HG02798 (cell line): ENCODE data around the gene GALP.
"Not testable (repeated sequence)": the region's sequence is repeated elsewhere in the genome, so short reads cannot be mapped to it uniquely, and the experiment has no call there.

Source experiments
- ATAC-seq: cut with Tn5 transposase; IDR thresholded peaks from one replicate; pipeline ENCODE4 v1.9.1; 2021; ENCODE audit warnings: mild to moderate bottlenecking; ENCODE audit not compliant: unreplicated experiment, poor library complexity

Gene GALP

DNA sequence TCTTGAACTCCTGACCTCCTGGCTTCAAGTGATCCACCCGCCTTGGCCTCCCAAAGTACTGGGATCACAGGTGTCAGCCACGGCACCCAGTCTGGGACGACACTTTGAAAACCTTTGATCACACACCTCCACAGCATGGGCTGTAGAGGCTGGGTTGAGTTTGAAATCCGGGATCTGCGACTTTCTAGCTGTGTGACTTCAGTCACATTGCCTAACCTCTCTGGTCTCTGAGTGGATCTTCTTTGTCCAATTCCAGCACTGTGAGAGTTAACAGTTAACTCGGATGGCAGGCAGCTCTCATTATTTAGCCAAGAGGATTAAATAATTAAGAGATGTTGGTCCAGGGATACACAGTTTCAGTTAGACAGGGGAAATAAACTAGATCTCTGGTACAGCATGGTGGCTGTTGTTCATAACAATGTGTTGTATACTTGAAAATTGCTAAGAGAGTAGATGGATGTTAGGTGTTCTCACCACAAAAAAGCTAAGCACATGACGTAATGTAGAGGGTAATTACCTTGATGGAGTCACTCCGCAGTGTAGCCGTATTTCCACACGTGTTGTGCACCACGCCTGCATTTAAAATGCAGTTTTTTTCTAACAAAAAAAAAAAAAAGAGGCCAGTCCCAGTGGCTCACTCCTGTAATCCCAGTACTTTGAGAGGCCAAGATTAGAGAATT lies 1.9 kb downstream of the GALP start:
- ATAC-seq = no peak

DNA sequence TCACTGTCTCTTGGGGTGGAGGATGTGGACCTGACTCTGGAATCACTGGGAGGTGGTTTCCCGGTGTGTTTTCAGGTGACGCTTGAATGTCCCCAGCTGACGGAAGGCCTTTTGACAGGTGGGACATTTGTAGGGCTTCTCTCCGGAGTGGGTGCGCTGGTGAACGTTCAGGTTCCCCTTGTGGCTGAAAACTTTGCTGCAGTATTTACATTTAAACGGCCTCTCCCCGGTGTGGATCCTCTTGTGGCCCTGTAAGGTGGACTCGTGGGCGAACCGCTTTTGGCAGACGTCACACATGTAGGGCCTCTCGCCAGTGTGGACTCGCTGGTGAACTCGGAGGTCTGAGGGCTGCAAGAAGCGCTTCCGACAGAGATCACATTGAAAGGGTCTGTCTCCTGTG lies 14.0 kb downstream of the GALP start:
- ATAC-seq = no peak

DNA sequence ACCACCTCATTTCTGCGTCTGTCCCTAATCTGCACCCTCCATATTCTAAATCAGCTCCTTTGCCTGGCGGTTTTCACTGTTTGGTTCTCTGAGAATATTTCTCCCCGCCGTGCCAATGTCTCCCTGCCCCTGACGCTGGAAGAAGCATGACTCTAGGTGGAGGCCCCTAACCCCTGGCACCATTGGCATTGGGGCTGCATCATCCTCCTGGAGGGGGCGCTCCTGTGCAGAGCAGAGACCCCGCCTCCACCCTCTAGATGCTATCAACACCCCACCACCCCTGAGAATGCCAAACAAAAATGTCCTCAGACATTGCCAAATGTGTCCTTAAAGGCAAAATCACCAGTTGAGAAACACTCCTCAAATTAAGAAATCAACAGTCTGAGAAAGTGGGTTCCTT lies 15.3 kb downstream of the GALP start:
- ATAC-seq = no peak

- ATAC-seq = no peak
Measured at GRCh38 chr19:56191711-56192110, 15.9 kb downstream of the GALP start.

DNA sequence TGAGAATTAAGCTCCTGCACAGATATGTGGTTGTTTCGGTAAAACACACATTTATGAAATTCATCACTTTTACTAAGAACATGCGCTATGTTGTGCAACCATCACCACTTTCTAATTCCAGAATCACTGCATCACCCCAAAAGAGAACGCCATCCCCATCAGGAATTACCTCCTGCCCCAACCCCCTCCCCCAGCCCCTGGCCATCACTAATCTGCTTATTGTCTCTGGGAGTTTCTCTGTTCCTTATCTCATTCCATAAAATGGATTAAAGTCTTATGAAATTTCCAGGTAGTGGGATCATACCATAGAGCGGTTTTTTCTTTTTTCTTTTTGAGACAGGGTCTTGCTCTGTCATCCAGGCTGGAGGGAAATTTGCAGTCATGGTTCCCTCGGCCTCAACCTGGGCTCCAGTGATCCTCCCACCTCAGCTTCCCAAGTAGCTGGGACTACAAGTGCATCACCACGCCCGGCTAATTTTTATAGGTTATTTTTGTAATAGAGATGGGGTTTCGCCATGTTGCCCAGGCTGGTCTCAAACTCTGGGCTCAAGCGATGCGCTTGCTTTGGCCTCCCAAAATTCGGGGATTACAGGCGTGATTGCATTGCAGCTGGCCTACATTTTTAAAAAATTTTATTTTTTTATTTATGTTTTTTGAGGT lies 18.3 kb downstream of the GALP start:
- ATAC-seq = no peak

DNA sequence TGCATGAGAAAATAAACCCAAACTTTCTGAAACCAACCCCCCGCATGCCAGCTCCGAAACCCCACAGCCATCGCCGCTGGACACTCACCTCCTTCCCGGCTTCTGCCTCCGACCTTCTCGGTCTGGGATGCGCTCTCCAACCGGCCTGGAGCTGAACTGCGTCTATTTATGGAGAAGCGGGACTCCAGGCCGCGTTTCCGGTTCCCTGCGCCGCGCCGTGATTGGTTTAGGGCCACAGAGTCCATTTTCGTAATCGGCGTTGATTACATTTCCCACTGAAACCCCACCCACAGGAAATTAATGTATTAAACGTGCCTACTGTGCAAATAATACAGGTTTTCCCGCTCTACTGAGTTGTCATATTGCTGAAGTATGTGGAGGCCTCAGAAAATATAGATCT lies 21.8 kb downstream of the GALP start, which contains the start of gene ZSCAN5B:
ZSCAN5B (minus strand) TSS at position 138 of the 400 bp plus-strand sequence. CDS start 4,731 bp downstream, outside the sequence.
- ATAC-seq = not testable (repeated sequence)

DNA sequence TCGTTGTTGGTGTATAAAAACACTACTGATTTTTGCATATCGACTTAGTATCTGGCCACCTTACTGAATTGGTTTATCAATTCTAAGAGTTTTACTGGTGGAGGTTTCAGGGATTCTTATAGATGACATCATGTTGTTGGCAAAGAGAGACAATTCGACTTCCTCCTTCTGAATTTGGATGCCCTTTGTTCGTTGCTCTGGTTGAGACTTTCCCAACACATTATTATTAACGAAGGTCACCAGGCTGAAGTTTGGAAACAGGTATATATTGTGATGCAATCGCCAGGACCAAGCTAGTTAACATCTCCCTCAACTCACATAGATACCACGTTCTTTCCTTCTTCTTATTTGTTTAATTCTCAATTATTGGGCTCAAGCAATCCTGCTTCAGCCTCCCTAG lies 23.9 kb downstream of the GALP start:
- no peak for ATAC-seq

- ATAC-seq = no peak
Measured at GRCh38 chr19:56201973-56202372, 26.2 kb downstream of the GALP start, which contains the start of gene ZSCAN5C. TSS of gene ZSCAN5C (plus strand) at chr19:56202273. CDS start at chr19:56205914, 3,641 bp downstream.

DNA sequence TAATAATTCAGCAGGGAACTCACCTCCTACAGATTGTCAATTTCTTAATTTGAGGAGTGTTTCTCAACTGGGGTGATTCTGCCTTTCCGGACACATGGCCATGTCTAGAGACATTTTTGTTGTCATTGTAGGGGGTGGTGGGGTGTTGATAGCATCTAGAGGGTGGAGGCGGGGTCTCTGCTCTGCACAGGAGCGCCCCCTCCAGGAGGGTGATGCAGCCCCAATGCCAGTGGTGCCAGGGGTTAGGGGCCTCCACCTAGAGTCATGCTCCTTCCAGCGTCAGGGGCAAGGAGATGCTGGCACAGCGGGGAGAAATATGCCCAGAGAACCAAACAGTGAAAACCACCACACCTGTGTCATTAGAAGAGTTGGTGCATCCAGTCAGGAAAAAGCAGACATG lies 31.8 kb downstream of the GALP start:
- ATAC-seq = not testable (repeated sequence)

DNA sequence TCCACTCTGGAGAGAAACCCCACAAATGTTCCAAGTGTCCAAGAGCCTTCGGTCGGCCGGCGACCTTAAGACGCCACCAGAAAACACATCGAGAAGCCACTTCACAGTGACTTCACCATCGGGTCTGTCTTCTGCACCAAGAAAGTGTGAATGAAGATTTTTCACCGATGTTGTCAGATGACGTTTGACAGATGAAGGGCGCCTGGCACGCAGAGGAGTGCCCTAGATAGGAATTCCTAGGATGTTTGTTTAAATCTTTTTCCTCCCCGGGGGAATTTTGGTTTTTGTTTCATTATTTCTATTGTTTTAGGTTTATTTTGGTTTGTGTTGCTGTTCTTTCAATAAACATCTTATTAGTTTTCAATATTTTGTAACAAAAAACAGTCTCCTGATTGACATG lies 33.3 kb downstream of the GALP start:
- no peak for ATAC-seq

DNA sequence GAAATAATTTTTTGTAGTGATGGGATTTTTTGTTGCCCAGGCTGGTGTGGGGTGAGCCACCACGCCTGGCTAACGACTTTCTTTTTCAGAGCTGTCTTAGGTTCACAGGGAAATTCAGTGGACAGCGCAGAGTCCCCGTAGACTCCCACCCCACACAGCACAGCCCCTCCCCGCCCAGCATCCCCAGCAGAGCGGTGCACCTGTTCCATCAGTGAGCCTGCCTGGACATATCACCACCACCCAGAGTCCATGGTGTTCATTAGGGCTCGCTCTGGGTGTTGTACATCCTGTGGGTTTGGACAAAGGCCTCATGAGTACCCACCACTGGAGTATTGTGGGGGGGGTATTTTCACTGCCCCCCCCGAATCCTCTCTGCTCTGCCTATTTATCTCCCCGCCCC lies 34.2 kb downstream of the GALP start:
- ATAC-seq = not testable (repeated sequence)

DNA sequence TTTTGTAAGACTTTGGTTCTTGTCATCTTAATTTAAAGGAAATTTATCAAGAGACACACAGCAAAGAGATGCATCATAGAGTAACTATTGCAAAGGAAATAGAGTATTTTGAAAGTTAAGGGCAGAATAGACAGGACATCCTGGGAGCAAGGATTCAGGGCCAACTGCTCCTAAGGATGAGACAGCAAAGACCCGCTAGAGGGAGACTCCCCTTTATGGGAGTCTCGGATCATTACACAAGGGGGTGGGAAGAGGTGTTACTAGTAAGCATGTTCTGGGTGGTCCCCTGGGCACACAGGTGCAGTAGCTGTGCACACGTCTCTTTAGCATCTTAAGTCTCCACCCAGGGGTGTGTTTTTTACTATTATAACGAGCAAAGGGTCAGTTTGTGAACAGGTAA lies 35.9 kb downstream of the GALP start:
- ATAC-seq = no peak

DNA sequence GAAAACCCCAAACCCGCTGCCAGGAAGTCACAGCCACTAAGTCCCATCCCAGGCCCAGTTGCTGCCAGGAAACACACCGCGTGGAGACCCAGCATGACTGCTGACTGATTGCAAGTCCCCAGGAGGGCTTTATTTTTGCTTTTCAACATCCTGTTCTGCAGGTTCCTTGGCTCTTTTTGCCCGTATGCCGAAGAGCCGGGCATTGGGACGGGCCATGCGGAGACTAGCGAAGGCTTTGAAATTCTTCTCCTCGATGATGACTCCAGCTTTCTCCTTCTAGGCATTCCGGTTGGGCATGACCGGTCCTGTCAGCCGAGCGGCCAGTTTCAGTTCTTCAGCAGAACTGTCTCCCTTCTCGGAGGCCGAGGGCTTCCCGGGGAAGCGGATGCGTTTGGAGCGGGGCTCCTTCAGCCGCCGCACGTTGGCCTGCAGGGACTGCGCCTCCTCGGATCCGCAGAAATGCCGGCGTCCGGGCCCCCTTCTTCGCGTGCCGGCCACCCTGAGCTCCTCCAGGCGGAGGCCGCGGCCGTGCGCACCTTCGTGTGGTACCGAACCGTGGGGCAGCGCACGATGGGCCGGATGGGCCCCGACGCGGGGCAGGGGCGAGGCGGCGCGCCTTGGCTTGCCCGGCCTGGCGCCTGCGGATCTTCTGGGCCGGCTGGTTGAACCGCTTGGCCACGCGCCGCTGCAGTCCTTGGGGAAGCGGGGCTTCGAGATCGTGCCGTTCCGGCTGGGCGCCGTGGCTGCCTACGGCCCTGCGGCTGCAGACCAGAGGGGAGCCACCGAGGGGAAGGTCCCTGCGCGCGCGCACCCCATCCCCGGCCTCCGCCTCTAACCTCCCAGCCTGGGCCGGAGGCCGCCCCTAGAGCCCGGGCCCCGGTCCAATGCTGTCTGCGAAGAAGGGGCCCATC lies 41.5 kb downstream of the GALP start:
- ATAC-seq = no peak

GRCh38 chr19:56218961-56219360 lies 43.2 kb downstream of the GALP start:
- ATAC-seq = no peak

DNA sequence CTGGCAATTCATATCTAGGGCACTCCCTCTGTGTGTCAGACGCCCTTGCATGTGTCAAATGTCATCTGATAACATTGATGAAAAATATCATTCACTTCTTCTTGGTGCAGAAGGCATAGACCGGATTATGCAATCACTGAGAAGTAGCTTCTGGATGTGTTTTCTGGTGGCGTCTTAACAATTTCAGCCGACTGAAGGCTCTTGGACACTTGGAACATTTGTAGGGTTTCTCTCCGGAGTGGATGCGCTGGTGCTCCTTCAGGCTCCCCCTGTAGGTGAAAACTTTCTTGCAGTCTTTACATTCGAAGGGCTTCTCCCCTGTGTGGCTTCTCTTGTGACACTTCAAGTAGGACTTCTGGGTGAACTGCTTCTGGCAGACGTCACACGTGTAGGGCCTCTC lies 45.6 kb downstream of the GALP start:
- ATAC-seq = not testable (repeated sequence)

GRCh38 chr19:56221851-56222250 lies 46.0 kb downstream of the GALP start:
- no peak for ATAC-seq

- no peak for ATAC-seq
Measured at GRCh38 chr19:56222901-56223300, 47.1 kb downstream of the GALP start.

GRCh38 chr19:56223481-56223880 lies 47.7 kb downstream of the GALP start:
- ATAC-seq = no peak
